Trophoblast cell (in vitro differentiated cells and primary cell): Measurements from ENCODE around the gene PRKAR2A.

Experiments
- DNase-seq, 2 donors: peaks; one replicate each; pipeline ENCODE4 v3.0.0-alpha.2; 2016
- H2AFZ ChIP-seq: 2 replicates; pipeline ENCODE4 v1.6.1; 2013; ENCODE audit warnings: low read length, moderate library complexity, mild to moderate bottlenecking; ENCODE audit not compliant: insufficient read depth, poor library complexity
- H2AK5ac ChIP-seq: 2 replicates; pipeline ENCODE4 v1.6.1; 2013; ENCODE audit warnings: mild to moderate bottlenecking, low read length
- H2BK120ac ChIP-seq: 2 replicates; pipeline ENCODE4 v1.6.1; 2013; ENCODE audit warnings: low read length, mild to moderate bottlenecking, moderate library complexity; ENCODE audit not compliant: insufficient read depth, poor library complexity
- H2BK12ac ChIP-seq: 2 replicates; pipeline ENCODE4 v1.6.1; 2013; ENCODE audit warnings: mild to moderate bottlenecking, low read length, moderate library complexity
- H2BK5ac ChIP-seq: 2 replicates; pipeline ENCODE4 v1.6.1; 2013; ENCODE audit warnings: low read length, low read depth, moderate library complexity, mild to moderate bottlenecking; ENCODE audit not compliant: poor library complexity
- H3K14ac ChIP-seq: 2 replicates; pipeline ENCODE4 v1.6.1; 2013; ENCODE audit warnings: mild to moderate bottlenecking, low read length
- H3K18ac ChIP-seq: 2 replicates; pipeline ENCODE4 v1.6.1; 2013; ENCODE audit warnings: mild to moderate bottlenecking, low read length
- H3K23ac ChIP-seq: 2 replicates; pipeline ENCODE4 v1.6.1; 2013; ENCODE audit warnings: low read length
- H3K27ac ChIP-seq: 2 replicates; pipeline ENCODE4 v1.5.1; 2013; ENCODE audit warnings: low read depth, mild to moderate bottlenecking, inconsistent platforms, low read length, moderate library complexity
- H3K27me3 ChIP-seq: 2 replicates; pipeline ENCODE4 v1.6.1; 2013; ENCODE audit warnings: inconsistent platforms, mild to moderate bottlenecking, low read length, moderate library complexity; ENCODE audit not compliant: insufficient read depth
- H3K36me3 ChIP-seq, 2 experiments: 1 replicate in 1 of 2; 2 replicates in 1 of 2; pipeline ENCODE4 v1.6.1; 2013; ENCODE audit warnings: low read length in 2 of 2, mild to moderate bottlenecking in 2 of 2, moderate library complexity in 1 of 2; ENCODE audit not compliant: insufficient read depth in 2 of 2, control insufficient read depth in 1 of 2
- H3K4ac ChIP-seq: 2 replicates; pipeline ENCODE4 v1.6.1; 2013; ENCODE audit warnings: low read depth, mild to moderate bottlenecking, low read length, moderate library complexity
- H3K4me1 ChIP-seq, 2 experiments: 1 replicate in 1 of 2; 2 replicates in 1 of 2; pipeline ENCODE4 v1.6.1; 2013; ENCODE audit warnings: low read length in 2 of 2, mild to moderate bottlenecking in 2 of 2, moderate library complexity in 1 of 2; ENCODE audit not compliant: insufficient read depth in 2 of 2, control insufficient read depth in 1 of 2
- H3K4me2 ChIP-seq: 2 replicates; pipeline ENCODE4 v1.6.1; 2013; ENCODE audit warnings: inconsistent platforms, mild to moderate bottlenecking, low read length, moderate library complexity
- H3K4me3 ChIP-seq: 2 replicates; pipeline ENCODE4 v1.5.1; 2013; ENCODE audit warnings: mild to moderate bottlenecking, low read depth, low read length, inconsistent platforms
- H3K79me1 ChIP-seq: one replicate; pipeline ENCODE4 v1.6.1; 2013; ENCODE audit warnings: low read length
- H3K79me2 ChIP-seq: 2 replicates; pipeline ENCODE4 v1.6.1; 2013; ENCODE audit warnings: low read length, mild to moderate bottlenecking; ENCODE audit not compliant: control insufficient read depth, insufficient read depth, poor library complexity
- H3K9ac ChIP-seq: 2 replicates; pipeline ENCODE4 v1.6.1; 2013; ENCODE audit warnings: mild to moderate bottlenecking, low read length
- H3K9me3 ChIP-seq: 2 replicates; pipeline ENCODE4 v1.6.1; 2013; ENCODE audit warnings: low read depth, mild to moderate bottlenecking, control low read depth, inconsistent platforms, low read length; ENCODE audit not compliant: insufficient read depth
- H4K12ac ChIP-seq: 2 replicates; pipeline ENCODE4 v1.6.1; 2013; ENCODE audit warnings: low read depth, mild to moderate bottlenecking, low read length, moderate library complexity
- H4K8ac ChIP-seq: 2 replicates; pipeline ENCODE4 v1.6.1; 2013; ENCODE audit warnings: low read depth, mild to moderate bottlenecking, low read length, moderate library complexity
- H4K91ac ChIP-seq: one replicate; pipeline ENCODE4 v1.6.1; 2013; ENCODE audit warnings: low read depth, mild to moderate bottlenecking, low read length, moderate library complexity
- WGBS: extraction: QIAGEN DNeasy Blood & Tissue Kit; methylation state at CpG from one replicate; pipeline ENCODE4 v1.1.7; 2013; ENCODE audit warnings: missing lambda C conversion rate; ENCODE audit not compliant: insufficient read length, insufficient coverage; ENCODE audit errors: extremely low coverage; 5-methylcytosine and 5-hydroxymethylcytosine counted together

PRKAR2A gene

DNA sequence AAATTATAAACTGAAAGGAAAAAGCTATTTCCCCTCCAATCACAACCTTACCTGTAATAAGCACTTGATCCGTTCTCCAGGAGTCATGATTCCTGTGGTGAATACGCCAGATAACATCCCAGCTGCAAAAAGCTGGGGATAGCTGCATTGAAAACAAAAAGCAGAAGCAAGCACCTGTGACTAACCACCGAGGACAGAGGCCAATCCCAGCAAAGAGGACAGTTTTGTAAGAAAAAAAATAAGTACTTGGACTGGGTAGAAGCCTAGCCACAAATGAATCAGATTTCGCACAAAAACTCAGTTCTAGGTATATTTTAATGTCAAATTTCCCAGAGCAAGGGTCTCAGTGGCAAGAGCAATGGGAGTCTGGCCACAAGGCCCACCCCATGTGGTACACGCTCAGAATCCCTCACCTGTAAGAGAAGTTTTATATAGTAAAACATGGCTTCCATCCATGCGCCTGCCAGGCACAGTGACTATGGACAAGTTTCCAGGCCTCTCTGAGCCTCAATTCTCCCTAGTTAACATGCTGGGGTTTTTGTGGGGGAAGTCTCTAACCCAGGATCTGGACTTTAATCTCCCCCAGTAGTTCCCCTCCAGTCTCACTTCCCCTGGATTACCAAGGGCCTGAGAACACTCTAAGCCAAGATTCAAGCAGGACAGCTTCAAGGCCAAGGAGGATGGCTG is 31.8 kb upstream of the PRKAR2A start:
- Histone ChIP-seq H3K27ac (no peak overlapping the region), H3K79me2 (no peaks in the 10 kb centered on the region), H3K36me3 (no peaks in the 10 kb centered on the region), H3K79me1 (no peaks in the 10 kb centered on the region), H2BK12ac (no peak overlapping the region), H2AK5ac (no peak overlapping the region), H3K14ac (no peak overlapping the region), H2BK5ac (no peak overlapping the region), H3K9ac (no peak overlapping the region), H3K4me1 (no peaks in the 10 kb centered on the region), H2BK120ac (no peak overlapping the region), H4K91ac (no peak overlapping the region), H3K4me2 (no peak overlapping the region), H3K9me3 (no peaks in the 10 kb centered on the region), H2AFZ (no peak overlapping the region), H3K27me3 (no peaks in the 10 kb centered on the region), H3K18ac (no peak overlapping the region), H3K4me3 (no peak overlapping the region), H4K8ac (no peak overlapping the region), H3K4ac (no peak overlapping the region), H4K12ac (no peak overlapping the region), H3K23ac (no peak overlapping the region)
- DNase-seq = no peak
- WGBS = no CpG with 5 or more reads among the region's 6 CpGs

DNA sequence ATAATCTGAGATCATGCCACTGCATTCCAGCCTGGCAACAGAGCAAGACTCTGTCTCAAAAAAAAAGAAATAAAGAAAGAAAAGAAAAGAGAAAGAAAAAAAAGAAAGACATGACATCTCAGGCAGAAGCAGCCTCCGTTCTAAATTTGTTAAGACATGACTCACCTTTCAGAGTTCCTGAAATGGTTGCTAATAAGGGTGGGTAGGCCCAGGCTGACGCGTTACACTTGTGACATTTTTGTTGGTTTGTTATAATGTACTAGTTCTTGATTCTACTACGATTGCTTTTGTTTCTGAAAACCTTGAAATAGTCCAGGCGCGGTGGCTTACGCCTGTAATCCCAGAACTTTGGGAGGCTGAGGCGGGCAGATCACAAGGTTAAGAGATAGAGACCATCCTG is 30.0 kb upstream of the PRKAR2A start:
- H2AFZ ChIP-seq = no peak overlapping the region
- H3K4me3 ChIP-seq = no peak overlapping the region
- H3K4me1 ChIP-seq = no peaks in the 10 kb centered on the region
- no peaks in the 10 kb centered on the region for H3K79me1 ChIP-seq
- H2BK120ac ChIP-seq = no peak overlapping the region
- no peak overlapping the region for H4K91ac ChIP-seq
- H3K36me3 ChIP-seq = no peaks in the 10 kb centered on the region
- no peak overlapping the region for H4K8ac ChIP-seq
- H4K12ac ChIP-seq = no peak overlapping the region
- no peak overlapping the region for H2BK12ac ChIP-seq
- no peaks in the 10 kb centered on the region for H3K9me3 ChIP-seq
- WGBS = no CpG with 5 or more reads among the region's 8 CpGs
- no peak overlapping the region for H3K9ac ChIP-seq
- H2BK5ac ChIP-seq = no peak overlapping the region
- H3K4me2 ChIP-seq = no peak overlapping the region
- no peak overlapping the region for H2AK5ac ChIP-seq
- no peak overlapping the region for H3K23ac ChIP-seq
- H3K27ac ChIP-seq = no peak overlapping the region
- H3K14ac ChIP-seq = no peak overlapping the region
- H3K4ac ChIP-seq = no peak overlapping the region
- peak; percentile 38 to 64 for DNase-seq
- no peak overlapping the region for H3K18ac ChIP-seq
- no peaks in the 10 kb centered on the region for H3K79me2 ChIP-seq
- no peaks in the 10 kb centered on the region for H3K27me3 ChIP-seq

DNA sequence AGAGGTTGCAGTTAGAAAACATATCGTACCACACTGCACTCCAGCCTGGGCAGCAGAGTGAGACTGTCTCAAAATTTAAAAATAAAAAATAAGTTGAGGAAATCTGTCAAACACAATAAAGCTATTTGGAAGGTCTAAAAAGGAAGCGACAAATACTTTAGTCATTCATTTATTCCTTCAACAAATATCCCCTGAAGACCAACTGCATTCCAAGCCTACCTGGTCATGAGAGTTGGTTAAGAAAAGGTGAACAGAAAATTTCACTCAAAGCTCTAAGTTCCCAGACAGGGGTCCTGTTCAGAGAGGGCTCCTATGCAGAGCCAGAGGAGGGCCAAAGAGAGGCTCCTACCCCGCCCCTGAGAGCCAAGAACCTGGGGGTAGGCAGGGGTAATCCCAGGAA is 15.4 kb upstream of the PRKAR2A start:
- Histone ChIP-seq H3K79me2 (no peaks in the 10 kb centered on the region), H2AK5ac (no peak overlapping the region), H2AFZ (no peak overlapping the region), H3K23ac (no peak overlapping the region), H4K8ac (no peak overlapping the region), H4K12ac (no peak overlapping the region), H2BK120ac (no peak overlapping the region), H3K4ac (no peak overlapping the region), H3K27ac (no peak overlapping the region), H2BK5ac (no peak overlapping the region), H3K4me2 (no peak overlapping the region), H3K14ac (no peak overlapping the region), H3K4me3 (no peak overlapping the region), H3K36me3 (peaks cover 2% of the 10 kb centered on the region in 2 experiments), H3K9me3 (no peaks in the 10 kb centered on the region), H3K27me3 (no peaks in the 10 kb centered on the region), H3K18ac (no peak overlapping the region), H3K9ac (no peak overlapping the region), H3K4me1 (no peaks in the 10 kb centered on the region), H4K91ac (no peak overlapping the region), H2BK12ac (no peak overlapping the region), H3K79me1 (no peaks in the 10 kb centered on the region)
- no CpG with 5 or more reads among the region's 3 CpGs for WGBS
- DNase-seq = no peak

DNA sequence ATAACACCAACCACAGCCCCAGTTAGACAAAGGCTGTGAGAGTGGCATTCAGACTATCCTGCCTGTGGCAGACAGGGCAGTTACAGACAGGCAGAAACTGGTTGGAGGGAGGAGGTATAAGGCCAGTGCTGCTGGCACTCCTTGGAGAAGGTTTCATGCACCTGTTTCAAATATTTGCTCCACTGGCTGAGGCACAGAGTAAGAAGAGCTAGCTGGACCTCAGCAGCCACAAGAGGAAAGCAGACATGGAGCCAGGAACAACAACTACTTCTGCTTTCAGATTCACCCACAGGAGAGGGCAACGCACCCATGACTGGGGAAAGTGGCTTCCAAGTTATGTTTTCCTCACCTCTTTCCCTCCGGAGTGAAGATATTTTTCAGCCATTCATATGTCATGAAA is 11.5 kb upstream of the PRKAR2A start:
- H3K23ac ChIP-seq = no peak overlapping the region
- H3K4me2 ChIP-seq = no peak overlapping the region
- no peak overlapping the region for H2AFZ ChIP-seq
- H4K91ac ChIP-seq = no peak overlapping the region
- H3K79me2 ChIP-seq = no peaks in the 10 kb centered on the region
- H2AK5ac ChIP-seq = no peak overlapping the region
- peaks cover 2% of the 10 kb centered on the region in 2 experiments for H3K36me3 ChIP-seq
- DNase-seq = no peak
- H2BK5ac ChIP-seq = no peak overlapping the region
- no peak overlapping the region for H3K18ac ChIP-seq
- H3K9me3 ChIP-seq = no peaks in the 10 kb centered on the region
- no CpG with 5 or more reads among the region's 2 CpGs for WGBS
- no peak overlapping the region for H4K12ac ChIP-seq
- H4K8ac ChIP-seq = no peak overlapping the region
- no peak overlapping the region for H3K9ac ChIP-seq
- no peak overlapping the region for H3K4ac ChIP-seq
- no peaks in the 10 kb centered on the region for H3K4me1 ChIP-seq
- H2BK120ac ChIP-seq = no peak overlapping the region
- no peak overlapping the region for H2BK12ac ChIP-seq
- H3K4me3 ChIP-seq = no peak overlapping the region
- H3K79me1 ChIP-seq = no peaks in the 10 kb centered on the region
- no peak overlapping the region for H3K27ac ChIP-seq
- no peaks in the 10 kb centered on the region for H3K27me3 ChIP-seq
- no peak overlapping the region for H3K14ac ChIP-seq
